AG04449 (cell line): Measurements from ENCODE around the gene LRRC30.
"Not testable (repeated sequence)": the region's sequence is repeated elsewhere in the genome, so short reads cannot be mapped to it uniquely, and the experiment has no call there.

Experiments used
- CTCF ChIA-PET: fragments of 350-600 bp; formaldehyde crosslinking; extraction: SDS; loops from one replicate; lab custom pipeline; 2021; ENCODE audit warnings: antibody characterized with exemption; lab: Yijun Ruan, JAX
- POLR2A ChIA-PET: fragments of 400-600, 350-600 bp; formaldehyde crosslinking; extraction: SDS; loops from one replicate; lab custom pipeline; 2020; ENCODE audit warnings: antibody characterized with exemption, inconsistent platforms; lab: Yijun Ruan, JAX
- DNase-seq: peaks from one replicate; pipeline ENCODE4 v3.0.0-alpha.2; 2010; ENCODE audit warnings: low read depth, low spot score
- H3K4me3 ChIP-seq: 2 replicates; pipeline ENCODE4 v1.5.1; 2011; ENCODE audit warnings: low read depth, mild to moderate bottlenecking, control low read depth, low read length
- TF ChIP-seq, protein P1 (sequence below): IDR thresholded peaks from one replicate; pipeline ENCODE4 v1.5.1; 2011; ENCODE audit warnings: mild to moderate bottlenecking, moderate library complexity, low read length, control low read depth, inconsistent platforms; ENCODE audit not compliant: insufficient read depth; ENCODE audit errors: missing control alignments

LRRC30 gene

DNA sequence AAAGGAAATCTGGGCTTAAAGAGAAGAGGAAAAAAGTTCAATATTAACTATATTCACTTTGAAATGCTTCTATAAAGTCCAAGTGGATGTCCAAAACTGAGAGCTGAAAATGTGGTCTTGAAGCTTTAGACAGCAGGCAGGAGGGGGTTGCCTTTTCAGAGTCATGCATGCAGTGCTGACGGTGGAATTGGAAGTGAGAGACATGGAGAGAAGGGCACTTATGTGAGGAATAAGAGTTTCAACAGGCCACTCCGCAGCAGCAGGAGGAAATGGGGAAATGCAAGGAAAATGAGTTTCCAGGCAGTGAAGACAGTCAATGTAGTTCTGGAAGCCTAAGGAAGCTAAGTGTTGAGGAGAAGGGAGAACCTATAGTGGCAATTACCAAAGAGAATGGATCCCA, 33.0 kb upstream of the LRRC30 start:
- TF ChIP-seq, protein P1, sequence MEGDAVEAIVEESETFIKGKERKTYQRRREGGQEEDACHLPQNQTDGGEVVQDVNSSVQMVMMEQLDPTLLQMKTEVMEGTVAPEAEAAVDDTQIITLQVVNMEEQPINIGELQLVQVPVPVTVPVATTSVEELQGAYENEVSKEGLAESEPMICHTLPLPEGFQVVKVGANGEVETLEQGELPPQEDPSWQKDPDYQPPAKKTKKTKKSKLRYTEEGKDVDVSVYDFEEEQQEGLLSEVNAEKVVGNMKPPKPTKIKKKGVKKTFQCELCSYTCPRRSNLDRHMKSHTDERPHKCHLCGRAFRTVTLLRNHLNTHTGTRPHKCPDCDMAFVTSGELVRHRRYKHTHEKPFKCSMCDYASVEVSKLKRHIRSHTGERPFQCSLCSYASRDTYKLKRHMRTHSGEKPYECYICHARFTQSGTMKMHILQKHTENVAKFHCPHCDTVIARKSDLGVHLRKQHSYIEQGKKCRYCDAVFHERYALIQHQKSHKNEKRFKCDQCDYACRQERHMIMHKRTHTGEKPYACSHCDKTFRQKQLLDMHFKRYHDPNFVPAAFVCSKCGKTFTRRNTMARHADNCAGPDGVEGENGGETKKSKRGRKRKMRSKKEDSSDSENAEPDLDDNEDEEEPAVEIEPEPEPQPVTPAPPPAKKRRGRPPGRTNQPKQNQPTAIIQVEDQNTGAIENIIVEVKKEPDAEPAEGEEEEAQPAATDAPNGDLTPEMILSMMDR: no peak
- CTCF ChIA-PET: no interaction called here
- POLR2A ChIA-PET: no interaction called here
- DNase-seq: no peak
- H3K4me3 ChIP-seq: no peak overlapping the region

DNA sequence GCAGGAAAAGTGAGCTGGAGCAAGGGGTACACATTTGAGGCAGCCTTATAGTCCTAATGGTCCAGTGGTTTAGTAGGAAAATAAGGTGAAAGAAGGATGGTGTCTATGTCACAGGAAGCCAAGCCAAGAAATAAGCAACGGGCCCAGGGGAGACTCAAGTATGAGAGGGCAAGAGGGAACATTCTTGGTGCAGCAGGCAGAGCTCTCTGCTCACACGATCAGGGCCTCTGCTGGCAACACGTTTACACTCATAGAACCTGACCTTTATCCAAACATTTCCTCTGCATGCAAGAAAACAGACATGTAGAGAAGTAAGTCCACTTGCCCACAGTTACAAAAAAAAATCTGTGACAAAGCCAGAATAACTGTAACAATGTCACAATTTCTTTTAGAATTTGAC, 32.6 kb upstream of the LRRC30 start:
- ChIA-PET POLR2A (no interaction called here), CTCF (no interaction called here)
- TF ChIP-seq, protein P1: no peak
- no peak for DNase-seq
- no peak overlapping the region for H3K4me3 ChIP-seq

DNA sequence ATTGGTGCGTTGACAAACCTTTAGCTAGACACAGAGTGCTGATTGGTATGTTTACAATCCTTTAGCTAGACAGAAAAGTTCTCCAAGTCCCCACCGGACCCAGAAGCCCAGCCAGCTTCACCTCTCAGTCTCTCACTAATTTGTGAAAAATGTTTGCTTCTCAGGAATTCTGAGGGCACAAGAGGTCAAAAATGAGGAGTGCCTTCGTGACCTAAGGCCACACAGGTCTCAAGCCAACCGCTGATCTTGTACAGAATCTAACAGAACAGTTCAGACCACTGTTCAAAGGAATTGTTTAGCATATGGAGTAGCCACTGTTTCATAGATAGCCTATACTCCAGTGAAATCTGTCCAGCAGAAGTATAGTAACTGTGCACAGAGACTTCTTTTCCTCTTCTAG, 29.8 kb upstream of the LRRC30 start:
- TF ChIP-seq, protein P1: no peak
- ChIA-PET CTCF (no interaction called here), POLR2A (no interaction called here)
- H3K4me3 ChIP-seq: no peak overlapping the region
- no peak for DNase-seq

DNA sequence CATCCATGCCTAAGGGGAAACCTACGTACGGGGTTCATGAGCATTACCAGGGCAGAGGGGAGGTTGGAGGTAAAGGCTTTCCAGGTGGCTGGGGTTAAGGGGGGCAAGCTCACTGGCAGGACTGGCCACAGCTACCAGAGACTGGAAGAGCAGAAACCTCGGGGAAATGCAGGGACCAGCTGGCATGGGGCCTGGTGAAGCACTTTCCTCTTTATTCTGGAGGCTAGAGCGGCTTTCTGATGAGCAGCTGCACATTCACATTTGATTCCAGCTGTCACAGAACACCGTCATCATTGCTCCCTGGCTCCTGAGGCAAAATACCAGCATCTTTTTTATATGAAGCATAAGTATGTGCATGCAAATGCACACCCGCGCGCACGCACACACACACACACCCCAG, 28.7 kb upstream of the LRRC30 start:
- no peak for DNase-seq
- no peak overlapping the region for H3K4me3 ChIP-seq
- ChIA-PET CTCF (no interaction called here), POLR2A (no interaction called here)
- TF ChIP-seq, protein P1: no peak

DNA sequence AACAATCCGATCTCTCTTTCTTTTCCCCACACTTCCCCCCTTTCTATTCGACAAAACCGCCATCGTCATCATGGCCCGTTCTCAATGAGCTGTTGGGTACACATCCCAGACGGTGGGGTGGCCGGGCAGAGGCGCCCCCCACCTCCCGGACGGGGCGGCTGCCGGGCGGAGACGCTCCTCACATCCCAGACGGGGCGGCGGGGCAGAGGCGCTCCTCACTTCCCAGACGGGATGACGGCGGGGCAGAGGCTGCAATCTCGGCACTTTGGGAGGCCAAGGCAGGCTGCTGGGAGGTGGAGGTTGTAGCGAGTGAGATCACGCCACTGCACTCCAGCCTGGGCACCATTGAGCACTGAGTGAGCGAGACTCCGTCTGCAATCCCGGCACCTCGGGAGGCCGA, 27.3 kb upstream of the LRRC30 start:
- POLR2A ChIA-PET: not testable (repeated sequence)

DNA sequence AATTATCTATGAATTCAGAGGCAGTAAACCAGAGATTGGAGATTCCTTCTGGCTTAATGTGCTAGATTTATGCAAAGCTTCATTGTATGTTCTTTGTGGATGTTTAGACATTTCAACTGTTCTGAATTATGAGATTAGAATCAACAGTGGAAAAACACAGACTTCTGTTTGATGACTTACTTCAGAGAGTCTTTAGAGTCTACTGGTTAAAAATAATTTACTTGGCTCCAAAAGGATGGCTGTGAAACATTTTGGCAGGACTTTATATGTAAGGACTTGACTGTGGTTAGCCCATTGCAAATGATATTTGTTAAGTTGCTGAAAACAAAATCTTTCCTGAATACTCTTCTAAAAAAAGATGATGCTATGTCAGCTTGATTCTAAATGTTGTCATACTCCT, 25.5 kb upstream of the LRRC30 start:
- ChIA-PET CTCF (no interaction called here), POLR2A (no interaction called here)

More for the DNA sequence above, 27.3 kb upstream of the LRRC30 start:
- DNase-seq, H3K4me3 ChIP-seq, CTCF ChIA-PET: not testable (repeated sequence)

DNA sequence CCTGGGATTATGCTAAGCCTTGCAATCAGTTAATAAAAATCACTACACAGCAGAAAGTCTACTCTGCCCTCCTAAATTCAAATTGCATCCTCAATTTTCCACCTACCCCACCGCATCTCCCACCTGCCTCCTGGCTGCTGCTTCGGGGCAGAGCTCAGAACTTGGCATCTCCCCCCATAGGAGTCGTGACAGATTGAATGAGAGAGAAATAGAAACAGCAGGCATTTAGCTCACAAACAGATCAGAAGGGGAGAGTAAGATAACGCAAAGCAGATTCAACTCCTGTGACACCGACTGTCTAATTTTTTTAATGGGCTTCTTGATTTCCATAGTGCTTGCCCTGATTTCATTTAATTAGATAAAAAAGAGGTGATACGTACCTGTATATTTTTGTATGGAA, 24.7 kb upstream of the LRRC30 start:
- H3K4me3 ChIP-seq: no peak overlapping the region
- CTCF ChIA-PET: no interaction called here
- POLR2A ChIA-PET: no interaction called here
- TF ChIP-seq, protein P1: no peak
- no peak for DNase-seq

More for the DNA sequence above, 25.5 kb upstream of the LRRC30 start:
- TF ChIP-seq, protein P1: no peak
- H3K4me3 ChIP-seq: no peak overlapping the region
- DNase-seq: no peak
